Measurements from ENCODE around the gene CRK.

GRCh38 chr17:1471490-1471889, 15.5 kb upstream of the CRK start:
- TF ChIP-seq, protein P1, sequence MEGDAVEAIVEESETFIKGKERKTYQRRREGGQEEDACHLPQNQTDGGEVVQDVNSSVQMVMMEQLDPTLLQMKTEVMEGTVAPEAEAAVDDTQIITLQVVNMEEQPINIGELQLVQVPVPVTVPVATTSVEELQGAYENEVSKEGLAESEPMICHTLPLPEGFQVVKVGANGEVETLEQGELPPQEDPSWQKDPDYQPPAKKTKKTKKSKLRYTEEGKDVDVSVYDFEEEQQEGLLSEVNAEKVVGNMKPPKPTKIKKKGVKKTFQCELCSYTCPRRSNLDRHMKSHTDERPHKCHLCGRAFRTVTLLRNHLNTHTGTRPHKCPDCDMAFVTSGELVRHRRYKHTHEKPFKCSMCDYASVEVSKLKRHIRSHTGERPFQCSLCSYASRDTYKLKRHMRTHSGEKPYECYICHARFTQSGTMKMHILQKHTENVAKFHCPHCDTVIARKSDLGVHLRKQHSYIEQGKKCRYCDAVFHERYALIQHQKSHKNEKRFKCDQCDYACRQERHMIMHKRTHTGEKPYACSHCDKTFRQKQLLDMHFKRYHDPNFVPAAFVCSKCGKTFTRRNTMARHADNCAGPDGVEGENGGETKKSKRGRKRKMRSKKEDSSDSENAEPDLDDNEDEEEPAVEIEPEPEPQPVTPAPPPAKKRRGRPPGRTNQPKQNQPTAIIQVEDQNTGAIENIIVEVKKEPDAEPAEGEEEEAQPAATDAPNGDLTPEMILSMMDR (IDR thresholded peaks at IDR 0.05; ENCODE audit: insufficient read depth, low read depth, low read length), result no peak
- TF ChIP-seq EZH2 (IDR thresholded peaks at IDR 0.05; ENCODE audit: insufficient read depth, low read length), result no peak

All from astrocyte (in vitro differentiated cells and primary cell).